GM21619 (cell line): Measurements from ENCODE around the gene LRBA.
"Not testable (repeated sequence)": the region's sequence is repeated elsewhere in the genome, so short reads cannot be mapped to it uniquely, and the experiment has no call there.

Experiments used
- ATAC-seq: cut with Tn5 transposase; IDR thresholded peaks from one replicate; pipeline ENCODE4 v1.9.1; 2021; ENCODE audit not compliant: unreplicated experiment

LRBA gene

DNA sequence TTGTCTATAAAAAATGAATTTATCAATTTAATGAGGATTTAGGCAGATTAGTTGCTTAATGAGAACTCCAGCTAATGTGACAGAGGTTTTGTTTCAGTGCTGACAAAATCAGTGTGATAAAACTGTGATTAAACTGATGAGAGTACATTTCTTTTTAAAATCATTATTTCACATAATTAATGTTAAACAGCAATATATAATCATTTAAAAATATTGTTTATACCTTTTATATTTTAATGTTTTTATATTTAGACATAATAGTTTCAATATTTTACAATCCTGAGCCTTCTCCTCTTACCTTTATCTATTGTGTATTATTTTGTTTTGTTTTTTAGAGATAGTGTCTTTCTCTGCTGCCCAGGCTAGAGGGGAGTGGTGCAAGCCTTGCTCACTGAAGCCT is 480.3 kb downstream of the LRBA start:
- no peak for ATAC-seq

- ATAC-seq = no peak
Measured at GRCh38 chr4:150533673-150534072, 481.4 kb downstream of the LRBA start.

GRCh38 chr4:150525321-150525868 is 489.7 kb downstream of the LRBA start:
- ATAC-seq = no peak

GRCh38 chr4:150518559-150518958 is 496.5 kb downstream of the LRBA start:
- no peak for ATAC-seq

DNA sequence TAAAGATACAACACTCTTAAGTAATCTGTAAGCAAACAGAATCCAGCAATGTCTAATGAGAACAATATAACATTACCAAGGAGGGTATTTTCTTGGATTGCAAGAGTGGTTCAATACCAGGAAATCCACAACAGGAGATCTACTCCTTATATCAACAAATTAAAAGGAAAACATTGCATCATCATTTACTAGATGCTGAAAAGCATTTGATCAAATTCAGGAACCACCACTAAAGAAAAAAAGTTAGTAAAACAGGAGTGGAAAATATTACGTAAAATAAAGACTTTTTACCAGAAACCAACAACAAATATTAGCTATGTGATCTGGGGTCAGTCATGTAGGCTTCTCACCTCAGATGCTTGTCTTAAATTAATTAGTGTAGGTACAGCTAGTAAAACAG is 499.9 kb downstream of the LRBA start:
- no peak for ATAC-seq

DNA sequence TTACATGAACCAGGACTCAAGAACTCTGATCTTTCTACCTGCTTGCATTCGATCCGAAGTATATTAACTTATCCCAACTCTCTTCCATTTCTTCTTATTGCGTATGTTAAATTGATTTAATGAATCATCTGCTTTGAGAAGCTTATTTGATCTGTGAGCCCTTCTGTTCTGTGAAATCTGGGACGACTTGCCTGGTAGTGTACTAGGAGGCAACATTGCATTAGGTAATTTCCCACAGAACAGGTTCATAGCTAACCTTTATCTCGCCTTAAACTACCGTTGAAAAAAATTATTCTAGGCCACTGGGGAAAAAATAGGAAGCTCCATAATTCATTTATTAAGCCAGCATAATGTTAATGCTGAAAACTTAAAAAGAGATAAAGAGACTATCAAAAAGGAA is 500.4 kb downstream of the LRBA start:
- ATAC-seq = no peak

- ATAC-seq = no peak
Measured at GRCh38 chr4:150510176-150510865, 504.8 kb downstream of the LRBA start.

- ATAC-seq = not testable (repeated sequence)
Measured at GRCh38 chr4:150507656-150508055, 507.4 kb downstream of the LRBA start.

GRCh38 chr4:150501983-150502382 is 513.1 kb downstream of the LRBA start:
- no peak for ATAC-seq

- ATAC-seq = no peak
Measured at GRCh38 chr4:150501009-150501727, 513.9 kb downstream of the LRBA start.

DNA sequence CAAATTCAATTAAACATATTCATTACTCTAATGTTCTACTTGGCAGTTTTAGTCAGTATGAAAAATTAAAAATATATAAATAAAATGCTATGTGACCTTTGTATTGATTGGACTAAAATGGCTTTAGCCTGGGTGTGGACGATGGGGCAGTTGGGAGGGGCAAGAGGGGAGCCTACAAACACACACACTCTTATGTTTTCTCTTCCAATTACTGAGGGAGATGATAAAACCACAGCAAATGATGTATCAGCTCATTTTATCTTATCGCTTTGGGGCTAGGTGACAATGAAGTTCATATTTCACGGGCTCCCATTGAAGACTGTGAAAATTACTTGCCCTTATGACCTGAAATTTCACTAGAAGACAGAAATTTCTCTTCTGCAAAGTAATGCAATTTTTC is 517.5 kb downstream of the LRBA start:
- no peak for ATAC-seq

DNA sequence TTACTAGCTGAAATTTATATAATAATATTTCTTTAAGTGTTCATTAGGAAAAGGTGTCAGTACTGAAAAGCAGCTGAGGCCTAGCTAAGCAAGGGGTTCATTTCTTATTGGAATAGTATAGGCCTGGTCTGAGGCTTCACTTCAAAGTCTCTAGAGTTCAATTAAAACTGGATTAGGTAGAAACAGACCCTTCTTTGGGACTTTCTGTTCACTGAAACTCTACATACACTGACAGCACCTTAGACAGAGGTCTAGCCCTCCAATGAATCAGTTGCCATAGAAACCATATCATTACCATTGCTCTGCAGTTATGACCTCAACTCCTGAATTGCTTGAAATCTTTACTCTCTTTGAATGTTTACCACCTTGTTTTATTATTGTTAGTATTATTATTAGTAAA is 519.5 kb downstream of the LRBA start:
- no peak for ATAC-seq

- no peak for ATAC-seq
Measured at GRCh38 chr4:150493851-150494250, 521.2 kb downstream of the LRBA start.

DNA sequence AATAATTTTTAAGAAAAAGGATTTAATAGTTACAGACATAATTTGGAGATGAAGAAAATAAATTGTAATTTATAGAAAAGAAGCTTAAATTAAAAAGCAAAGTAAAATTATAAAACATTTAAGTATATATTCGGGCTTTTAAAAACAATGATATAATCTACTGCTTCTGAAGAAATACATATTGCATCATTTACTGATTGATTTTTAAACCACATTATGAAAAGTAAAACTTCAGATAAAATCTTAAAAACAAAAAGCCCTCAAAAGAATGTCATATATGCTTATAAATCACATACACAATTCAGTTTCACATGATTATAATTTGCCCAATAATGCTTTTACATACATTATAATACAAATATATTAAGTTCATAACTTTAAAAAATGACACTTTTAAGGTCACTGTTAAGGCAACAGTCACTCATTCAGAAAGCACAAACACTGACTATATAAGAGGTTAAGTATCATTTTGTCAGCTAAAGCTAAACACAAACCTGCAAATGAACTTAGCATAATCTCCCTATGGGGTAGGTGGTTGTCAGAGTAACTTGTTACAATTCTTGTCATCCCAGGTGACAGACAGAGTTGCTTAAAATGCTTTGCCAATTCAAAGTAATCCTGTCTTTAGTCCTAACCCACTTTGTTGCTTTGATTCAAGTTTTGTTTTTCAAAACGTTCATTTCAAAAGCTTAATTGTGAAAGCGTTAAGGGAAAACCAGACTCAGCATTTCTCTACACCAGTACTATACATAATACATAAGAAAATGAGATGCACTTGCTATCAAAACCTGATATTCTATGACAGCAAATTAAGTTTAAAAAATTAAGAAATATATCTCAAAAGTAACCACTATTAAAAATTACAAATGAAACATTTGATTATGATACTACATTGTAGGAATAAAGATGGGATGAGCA is 523.7 kb downstream of the LRBA start:
- ATAC-seq = no peak

DNA sequence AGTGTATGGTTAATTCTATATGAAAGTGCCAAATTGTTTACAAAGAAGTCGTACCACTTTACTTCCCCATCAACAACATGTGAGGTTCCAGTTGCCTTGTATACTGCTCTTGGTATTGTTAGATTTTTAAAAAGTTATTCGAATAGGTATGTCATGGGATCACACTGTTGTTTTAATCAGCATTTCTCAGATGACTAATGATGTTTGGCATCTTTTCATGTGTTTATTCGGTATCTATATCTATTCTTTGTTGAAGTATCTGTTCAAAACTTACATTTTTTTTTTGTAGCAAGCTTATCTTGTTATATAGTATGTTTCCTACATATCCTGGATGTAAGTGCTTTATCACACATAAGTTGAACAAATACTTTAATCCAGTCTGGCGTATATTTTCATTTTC is 532.5 kb downstream of the LRBA start:
- no peak for ATAC-seq

DNA sequence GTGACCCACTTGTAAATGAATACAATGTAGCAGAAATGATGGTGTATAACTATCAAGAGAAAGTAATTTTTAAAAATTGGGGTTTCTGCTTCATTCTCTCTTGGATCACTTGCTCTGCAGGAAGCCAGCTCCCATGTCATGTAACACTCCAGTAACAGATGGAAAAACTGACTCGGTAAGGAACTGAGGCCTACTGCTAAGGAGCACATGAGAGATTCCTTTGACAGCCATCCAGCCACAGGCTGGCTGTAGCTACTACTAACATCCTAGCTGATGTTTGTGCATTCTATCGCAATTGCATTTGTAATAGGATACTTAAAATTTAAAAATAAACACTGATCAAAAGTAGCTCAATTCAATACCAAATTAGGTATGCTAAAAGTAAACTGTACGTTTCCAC is 535.4 kb downstream of the LRBA start:
- no peak for ATAC-seq

GRCh38 chr4:150477869-150478268 is 537.2 kb downstream of the LRBA start:
- no peak for ATAC-seq

DNA sequence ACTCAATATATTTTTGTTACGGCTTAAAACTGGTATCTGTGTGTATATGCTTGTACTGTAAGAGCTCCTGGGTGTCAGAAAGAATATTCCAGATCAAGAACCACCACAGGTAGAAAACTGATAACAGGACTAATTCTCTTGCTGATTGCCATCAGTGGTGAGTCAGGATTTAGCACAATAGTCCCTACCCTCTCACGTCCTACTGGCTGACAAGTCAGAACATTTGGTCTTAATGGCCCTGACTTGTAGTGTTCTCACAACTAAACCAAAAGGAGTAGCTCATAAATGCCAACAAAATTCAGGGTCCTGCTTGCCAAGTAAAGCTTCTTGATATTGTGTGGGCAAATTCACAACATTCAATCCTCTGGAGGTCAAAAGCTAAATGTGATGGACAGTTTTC is 538.3 kb downstream of the LRBA start:
- no peak for ATAC-seq

GRCh38 chr4:150475763-150476162 is 539.3 kb downstream of the LRBA start:
- no peak for ATAC-seq

DNA sequence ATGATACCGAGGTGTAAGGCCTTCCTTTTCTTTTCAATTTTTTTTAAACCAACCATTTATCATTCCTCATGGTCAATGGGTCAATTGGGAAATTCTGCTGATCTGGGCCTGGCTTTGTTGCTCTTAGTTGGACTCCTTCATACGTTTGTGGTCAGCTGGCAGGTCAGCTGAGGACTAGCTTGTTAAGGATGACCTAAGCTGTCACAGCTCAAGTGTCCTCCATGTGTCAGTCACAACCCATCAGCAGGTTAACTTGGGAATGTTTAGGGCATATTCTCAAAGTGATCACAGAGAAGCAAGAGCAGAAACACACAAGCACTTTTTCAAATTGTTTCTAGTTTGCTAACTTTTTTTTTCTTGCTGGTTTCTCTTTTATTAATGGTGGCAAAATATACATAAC is 550.6 kb downstream of the LRBA start:
- ATAC-seq = no peak

DNA sequence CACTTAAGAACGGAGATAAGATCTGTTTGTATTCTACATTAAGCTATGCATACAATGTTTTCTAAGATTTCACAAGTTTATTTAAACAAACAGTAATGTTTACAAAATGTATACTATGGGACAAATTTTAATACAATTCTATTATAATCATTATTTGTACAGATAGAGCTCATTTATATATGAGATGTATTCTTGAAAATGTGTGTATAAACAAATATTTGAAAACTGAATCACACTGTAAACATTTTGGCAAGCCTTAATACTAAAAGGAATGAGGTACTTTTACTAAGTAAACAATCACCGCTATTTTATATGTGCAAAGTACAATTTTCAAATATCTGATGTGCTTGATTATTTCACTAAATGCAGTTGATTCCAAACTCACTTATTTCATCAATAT is 552.3 kb downstream of the LRBA start:
- ATAC-seq = no peak
